Keratinocyte (primary cell): ENCODE measurements around the gene PIR. TPM values are rescaled to one million over a fixed set of nuclear protein-coding genes. Genes with fewer than 3 reads are reported as not detected.

Source experiments
- DNase-seq: peaks from one replicate; pipeline ENCODE4 v3.0.0-alpha.2; 2011; ENCODE audit warnings: low read depth, missing footprints, low spot score
- FAIRE-seq: peaks from 2 replicates; lab custom pipeline; 2011; peaks lifted over from hg19 to GRCh38; lab: Jason Lieb, UNC
- H2AFZ ChIP-seq: 2 replicates; pipeline ENCODE4 v1.6.0; 2012; ENCODE audit warnings: low read length, control low read depth, inconsistent platforms; ENCODE audit not compliant: control insufficient read depth
- H3K27ac ChIP-seq: 2 replicates; pipeline ENCODE4 v1.5.1; 2011; ENCODE audit warnings: low read length; ENCODE audit not compliant: control insufficient read depth, insufficient read depth
- H3K27me3 ChIP-seq: 3 replicates; pipeline ENCODE4 v1.6.0; 2011; ENCODE audit warnings: low read length; ENCODE audit not compliant: control insufficient read depth, insufficient read depth; ENCODE audit errors: extremely low read depth
- H3K36me3 ChIP-seq, 2 experiments: 2 replicates in 1 of 2; 3 replicates in 1 of 2; pipeline ENCODE4 v1.5.1; 2011; ENCODE audit warnings: low read length in 2 of 2, mild to moderate bottlenecking in 1 of 2; ENCODE audit not compliant: control insufficient read depth in 2 of 2, insufficient read depth in 2 of 2; ENCODE audit errors: extremely low read depth in 1 of 2
- H3K4me1 ChIP-seq: 3 replicates; pipeline ENCODE4 v1.5.1; 2011; ENCODE audit warnings: low read length; ENCODE audit not compliant: control insufficient read depth, insufficient read depth; ENCODE audit errors: extremely low read depth
- H3K4me2 ChIP-seq: 3 replicates; pipeline ENCODE4 v1.6.0; 2011; ENCODE audit warnings: low read depth, low read length; ENCODE audit not compliant: control insufficient read depth, insufficient read depth; ENCODE audit errors: extremely low read depth
- H3K4me3 ChIP-seq, 3 experiments: fragments of 200-600 bp in 1 of 3; sonication (generic) in 1 of 3; 2 replicates in 2 of 3; 3 replicates in 1 of 3; pipeline ENCODE4 v1.5.1; 2011 to 2016; ENCODE audit warnings: low read length in 3 of 3, mild to moderate bottlenecking in 3 of 3, control low read depth in 2 of 3, inconsistent platforms in 1 of 3, low read depth in 1 of 3, mixed read lengths in 1 of 3, mixed run types in 1 of 3, moderate library complexity in 1 of 3; ENCODE audit not compliant: control insufficient read depth in 2 of 3, insufficient read depth in 2 of 3; ENCODE audit errors: extremely low read depth in 1 of 3
- H3K79me2 ChIP-seq: 2 replicates; pipeline ENCODE4 v1.6.0; 2012; ENCODE audit warnings: low read length; ENCODE audit not compliant: control insufficient read depth, insufficient read depth
- H3K9ac ChIP-seq: 3 replicates; pipeline ENCODE4 v1.6.0; 2011; ENCODE audit warnings: low read length; ENCODE audit not compliant: control insufficient read depth, insufficient read depth; ENCODE audit errors: extremely low read depth
- H3K9me1 ChIP-seq: 3 replicates; pipeline ENCODE4 v1.6.0; 2011; ENCODE audit warnings: low read length; ENCODE audit not compliant: control insufficient read depth, insufficient read depth; ENCODE audit errors: extremely low read depth
- H3K9me3 ChIP-seq: 2 replicates; pipeline ENCODE4 v1.5.1; 2012; ENCODE audit warnings: low read depth, low read length; ENCODE audit not compliant: control insufficient read depth
- H4K20me1 ChIP-seq: 3 replicates; pipeline ENCODE4 v1.6.0; 2011; ENCODE audit warnings: low read length; ENCODE audit not compliant: control insufficient read depth, insufficient read depth; ENCODE audit errors: extremely low read depth
- CTCF ChIP-seq, 3 experiments: IDR thresholded peaks in 1 of 3; conservative IDR thresholded peaks in 1 of 3; optimal IDR thresholded peaks in 1 of 3; 2 replicates in 2 of 3; 3 replicates in 1 of 3; pipeline versions ENCODE3 to v1.5.1; 2011; ENCODE audit warnings: low read length in 3 of 3, mild to moderate bottlenecking in 3 of 3, moderate library complexity in 2 of 3, control low read depth in 1 of 3, inconsistent platforms in 1 of 3; ENCODE audit not compliant: insufficient read depth in 2 of 3; ENCODE audit errors: extremely low read depth in 1 of 3
- EZH2 ChIP-seq: IDR thresholded peaks from one replicate; pipeline ENCODE4 v1.6.1; 2012; ENCODE audit warnings: inconsistent platforms, mild to moderate bottlenecking, low read length, moderate library complexity
- dilution Hi-C: fragments of 300-500 bp; cut with MboI; formaldehyde crosslinking; loops from one replicate; pipeline ENCODE4 v1.7.0; 2020; ENCODE audit warnings: low sequenced_read_pairs; ENCODE audit not compliant: extremely low pct_ligation_motif_present
- polyA plus RNA-seq, 5 experiments: library from polyadenylated mRNA; depleted of rRNA in 3 of 5; stranded (reverse) in 3 of 5; stranded (forward) in 1 of 5; unstranded in 1 of 5; fragments of >200 nt; gene quantifications; 1 replicate in 1 of 5; 2 replicates in 3 of 5; 3 replicates in 1 of 5; pipeline versions ENCODE4 v1.2.1 to v1.2.3, GENCODE V29; 2011 to 2012; ENCODE audit warnings: missing spikeins in 2 of 5, low read depth in 1 of 5, low replicate concordance in 1 of 5

PIR gene
- polyA plus RNA-seq, 1 donor (not counting 4 experiments of a cell fraction or from before 2014, with no cell fraction given), result 23.2 TPM

GRCh38 chrX:15430076-15430475 lies 63.1 kb downstream of the PIR start:
- no peak overlapping the region for H3K27ac ChIP-seq
- H3K27me3 ChIP-seq, result no peaks in the 10 kb centered on the region
- no peaks in the 10 kb centered on the region for H3K4me1 ChIP-seq
- H3K4me2 ChIP-seq, result no peak overlapping the region
- H3K9me3 ChIP-seq, result no peaks in the 10 kb centered on the region
- H4K20me1 ChIP-seq, result no peaks in the 10 kb centered on the region
- TF ChIP-seq EZH2, result no peak
- no peak overlapping the region for H2AFZ ChIP-seq
- no peaks in the 10 kb centered on the region for H3K9me1 ChIP-seq
- no peak overlapping the region for H3K4me3 ChIP-seq
- H3K36me3 ChIP-seq, result no peaks in the 10 kb centered on the region
- no peaks in the 10 kb centered on the region for H3K79me2 ChIP-seq
- no peak for FAIRE-seq
- DNase-seq, result no peak
- dilution Hi-C loops, result no loop called here
- no peak overlapping the region for H3K9ac ChIP-seq

- no peaks in the 10 kb centered on the region for H3K9me3 ChIP-seq
- H3K36me3 ChIP-seq, result no peaks in the 10 kb centered on the region
- no peaks in the 10 kb centered on the region for H3K27me3 ChIP-seq
- no peak for FAIRE-seq
- no peak overlapping the region for H3K4me3 ChIP-seq
- no peaks in the 10 kb centered on the region for H3K79me2 ChIP-seq
- no peaks in the 10 kb centered on the region for H4K20me1 ChIP-seq
- H3K9ac ChIP-seq, result no peak overlapping the region
- no peak for TF ChIP-seq EZH2
- no peak for TF ChIP-seq CTCF (optimal IDR thresholded peaks at IDR 0.05 in 1 of 3, IDR thresholded peaks at IDR 0.05 in 1 of 3, conservative IDR thresholded peaks at IDR 0.05 in 1 of 3; ENCODE audit: extremely low read depth in 1 of 3, insufficient read depth in 2 of 3, low read length in 3 of 3)
- H3K4me2 ChIP-seq, result no peak overlapping the region
- H3K9me1 ChIP-seq, result no peaks in the 10 kb centered on the region
- H2AFZ ChIP-seq, result no peak overlapping the region
- DNase-seq, result no peak
- no peak overlapping the region for H3K27ac ChIP-seq
- no peaks in the 10 kb centered on the region for H3K4me1 ChIP-seq
- dilution Hi-C loops, result no loop called here
These were observed 68.1 kb downstream of the PIR start for GRCh38 chrX:15425024-15425423.

GRCh38 chrX:15418707-15419181 lies 74.4 kb downstream of the PIR start:
- H3K9ac ChIP-seq, result no peak overlapping the region
- H3K27ac ChIP-seq, result no peak overlapping the region
- TF ChIP-seq EZH2, result no peak
- TF ChIP-seq CTCF (optimal IDR thresholded peaks at IDR 0.05 in 1 of 3, IDR thresholded peaks at IDR 0.05 in 1 of 3, conservative IDR thresholded peaks at IDR 0.05 in 1 of 3; ENCODE audit: extremely low read depth in 1 of 3, insufficient read depth in 2 of 3, low read length in 3 of 3), result no peak
- DNase-seq (no peak), FAIRE-seq (no peak)
- H3K9me3 ChIP-seq, result no peaks in the 10 kb centered on the region
- H3K36me3 ChIP-seq, result no peaks in the 10 kb centered on the region
- H3K79me2 ChIP-seq, result no peaks in the 10 kb centered on the region
- H3K27me3 ChIP-seq, result no peaks in the 10 kb centered on the region
- H2AFZ ChIP-seq, result no peak overlapping the region
- H4K20me1 ChIP-seq, result no peaks in the 10 kb centered on the region
- no peak overlapping the region for H3K4me2 ChIP-seq
- dilution Hi-C loops, result no loop called here
- H3K4me1 ChIP-seq, result no peaks in the 10 kb centered on the region
- no peaks in the 10 kb centered on the region for H3K9me1 ChIP-seq
- no peak overlapping the region for H3K4me3 ChIP-seq
